Endothelial cell (in vitro differentiated cells): ENCODE measurements around the gene OR8G5. TPM values are rescaled to one million over a fixed set of nuclear protein-coding genes. Genes with fewer than 3 reads are reported as not detected.

Source experiments
- DNase-seq: peaks from one replicate; pipeline ENCODE4 v3.0.0; 2021; ENCODE audit warnings: low spot score
- H3K27ac Mint-ChIP-seq: one replicate; pipeline ENCODE4 v1.8.0; 2021; ENCODE audit warnings: mixed read lengths, inconsistent platforms; ENCODE audit not compliant: unreplicated experiment
- H3K27me3 Mint-ChIP-seq: one replicate; pipeline ENCODE4 v1.8.0; 2021; ENCODE audit warnings: mild to moderate bottlenecking, moderate library complexity, mixed read lengths, inconsistent platforms; ENCODE audit not compliant: unreplicated experiment
- H3K36me3 Mint-ChIP-seq: one replicate; pipeline ENCODE4 v1.8.0; 2021; ENCODE audit warnings: mild to moderate bottlenecking, low read depth, mixed read lengths, inconsistent platforms; ENCODE audit not compliant: unreplicated experiment
- H3K4me1 Mint-ChIP-seq: one replicate; pipeline ENCODE4 v1.8.0; 2021; ENCODE audit warnings: mild to moderate bottlenecking, mixed read lengths, inconsistent platforms; ENCODE audit not compliant: unreplicated experiment
- H3K4me3 Mint-ChIP-seq: one replicate; pipeline ENCODE4 v1.8.0; 2021; ENCODE audit warnings: mild to moderate bottlenecking, mixed read lengths, inconsistent platforms; ENCODE audit not compliant: unreplicated experiment
- H3K9me3 Mint-ChIP-seq: one replicate; pipeline ENCODE4 v1.8.0; 2021; ENCODE audit warnings: mixed read lengths, inconsistent platforms; ENCODE audit not compliant: unreplicated experiment
- total RNA-seq: library from RNA; stranded (reverse); fragmentation: NEBNext Ultra II Directional; extraction: Animal tissue kit (Norgen Biotek cat#: 25700); gene quantifications from one replicate; pipeline ENCODE4 v1.2.1, GENCODE V29; 2021; ENCODE audit not compliant: unreplicated experiment
- TF ChIP-seq, protein P1 (sequence below): fragments of 200-600 bp; sonication (generic); IDR thresholded peaks from one replicate; pipeline ENCODE4 v1.5.0; 2021; ENCODE audit warnings: antibody characterized with exemption; ENCODE audit not compliant: unreplicated experiment

Gene OR8G5
- total RNA-seq, 1 donor from 2014 or later, result 0.18 TPM

DNA sequence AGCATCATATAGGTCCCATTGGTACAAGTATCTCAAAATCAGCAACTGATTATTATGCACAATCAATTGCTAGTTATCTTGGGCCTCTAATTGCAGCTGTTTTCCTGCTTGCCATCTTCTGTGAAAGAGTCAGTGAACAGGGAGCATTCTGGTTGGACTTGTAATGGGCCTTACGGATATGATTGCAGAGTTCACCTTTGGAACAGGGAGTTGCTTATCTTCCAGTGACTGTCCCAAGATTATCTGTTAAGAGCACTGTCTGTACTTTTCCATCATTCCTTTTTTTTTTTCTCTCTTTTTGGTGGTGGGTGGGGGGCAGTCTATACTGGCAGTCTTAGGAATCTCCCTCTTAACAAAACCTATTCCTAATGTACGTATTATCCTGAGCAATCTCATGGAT is 17.8 kb downstream of the OR8G5 start:
- TF ChIP-seq, protein P1, sequence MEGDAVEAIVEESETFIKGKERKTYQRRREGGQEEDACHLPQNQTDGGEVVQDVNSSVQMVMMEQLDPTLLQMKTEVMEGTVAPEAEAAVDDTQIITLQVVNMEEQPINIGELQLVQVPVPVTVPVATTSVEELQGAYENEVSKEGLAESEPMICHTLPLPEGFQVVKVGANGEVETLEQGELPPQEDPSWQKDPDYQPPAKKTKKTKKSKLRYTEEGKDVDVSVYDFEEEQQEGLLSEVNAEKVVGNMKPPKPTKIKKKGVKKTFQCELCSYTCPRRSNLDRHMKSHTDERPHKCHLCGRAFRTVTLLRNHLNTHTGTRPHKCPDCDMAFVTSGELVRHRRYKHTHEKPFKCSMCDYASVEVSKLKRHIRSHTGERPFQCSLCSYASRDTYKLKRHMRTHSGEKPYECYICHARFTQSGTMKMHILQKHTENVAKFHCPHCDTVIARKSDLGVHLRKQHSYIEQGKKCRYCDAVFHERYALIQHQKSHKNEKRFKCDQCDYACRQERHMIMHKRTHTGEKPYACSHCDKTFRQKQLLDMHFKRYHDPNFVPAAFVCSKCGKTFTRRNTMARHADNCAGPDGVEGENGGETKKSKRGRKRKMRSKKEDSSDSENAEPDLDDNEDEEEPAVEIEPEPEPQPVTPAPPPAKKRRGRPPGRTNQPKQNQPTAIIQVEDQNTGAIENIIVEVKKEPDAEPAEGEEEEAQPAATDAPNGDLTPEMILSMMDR, result no peak
- no peaks in the 10 kb centered on the region for H3K36me3 Mint-ChIP-seq
- no peak for DNase-seq
- H3K27ac Mint-ChIP-seq, result no peak overlapping the region
- no peak overlapping the region for H3K4me3 Mint-ChIP-seq
- no peaks in the 10 kb centered on the region for H3K27me3 Mint-ChIP-seq
- H3K4me1 Mint-ChIP-seq, result peaks cover 6% of the 10 kb centered on the region
- no peaks in the 10 kb centered on the region for H3K9me3 Mint-ChIP-seq

DNA sequence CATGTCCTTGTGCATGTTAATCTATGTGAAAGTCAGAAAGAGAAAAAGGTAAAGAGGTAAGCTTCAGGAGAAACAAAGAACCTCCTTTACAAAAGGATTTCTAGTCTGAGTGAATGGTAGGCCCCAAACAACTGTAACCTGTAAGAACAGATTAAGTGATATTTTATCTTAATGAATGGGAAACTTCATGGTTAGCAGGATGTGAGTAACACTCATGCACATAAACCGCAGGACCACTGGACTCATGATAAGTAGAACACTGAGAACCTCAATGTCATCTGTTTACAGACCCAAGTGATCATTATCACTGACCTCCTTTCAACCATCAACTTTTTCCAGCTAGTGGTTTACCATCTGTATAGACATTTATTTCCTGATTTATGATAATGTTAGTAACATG is 19.9 kb downstream of the OR8G5 start:
- Mint-ChIP-seq H3K9me3 (no peaks in the 10 kb centered on the region), H3K4me1 (peaks cover 1% of the 10 kb centered on the region), H3K27me3 (no peaks in the 10 kb centered on the region), H3K36me3 (no peaks in the 10 kb centered on the region), H3K4me3 (no peak overlapping the region), H3K27ac (no peak overlapping the region)
- DNase-seq, result no peak
- TF ChIP-seq, protein P1, result no peak

DNA sequence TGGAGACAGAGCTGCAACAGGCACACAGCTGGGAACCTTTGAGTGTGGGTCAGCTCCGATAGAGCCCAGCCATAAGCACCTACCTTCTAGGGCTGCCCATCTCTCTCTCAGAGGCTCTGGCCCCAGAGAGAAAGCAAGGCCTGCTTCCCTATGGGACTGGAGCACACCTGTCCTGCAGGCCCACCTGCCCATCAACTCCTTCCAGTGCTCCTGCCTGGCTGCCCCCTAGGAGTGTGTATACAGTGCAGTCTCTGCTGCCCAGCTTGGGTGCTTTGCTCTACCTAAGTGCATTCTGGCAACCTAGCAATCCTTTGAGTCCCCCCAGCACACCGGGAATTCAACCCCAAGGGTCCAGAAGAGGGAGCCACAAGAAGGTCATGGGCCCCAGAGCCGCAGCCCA is 21.0 kb downstream of the OR8G5 start:
- H3K27ac Mint-ChIP-seq, result no peak overlapping the region
- H3K9me3 Mint-ChIP-seq, result no peaks in the 10 kb centered on the region
- no peaks in the 10 kb centered on the region for H3K27me3 Mint-ChIP-seq
- no peaks in the 10 kb centered on the region for H3K36me3 Mint-ChIP-seq
- DNase-seq, result no peak
- H3K4me3 Mint-ChIP-seq, result no peak overlapping the region
- no peaks in the 10 kb centered on the region for H3K4me1 Mint-ChIP-seq
- TF ChIP-seq, protein P1, result no peak

DNA sequence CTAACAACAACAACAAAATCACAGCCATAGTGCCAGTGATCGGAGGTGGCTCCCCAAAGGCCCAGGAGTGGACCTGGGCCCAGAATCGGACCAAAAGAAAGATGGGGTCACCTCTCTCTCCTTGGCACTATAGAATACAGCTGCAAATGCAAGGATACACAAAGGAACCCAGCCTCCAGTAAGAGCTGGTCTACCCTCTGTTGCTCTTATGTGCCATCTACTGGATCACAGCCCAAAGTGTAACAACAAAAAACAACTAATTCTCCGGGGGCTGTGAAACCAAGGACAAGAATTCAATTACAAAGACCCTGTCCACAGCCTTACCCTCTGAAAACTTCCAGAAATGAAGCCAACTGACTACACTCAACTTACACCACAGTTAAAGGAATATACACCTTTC is 21.6 kb downstream of the OR8G5 start:
- no peak overlapping the region for H3K4me3 Mint-ChIP-seq
- H3K4me1 Mint-ChIP-seq, result no peaks in the 10 kb centered on the region
- no peak overlapping the region for H3K27ac Mint-ChIP-seq
- no peaks in the 10 kb centered on the region for H3K36me3 Mint-ChIP-seq
- no peaks in the 10 kb centered on the region for H3K9me3 Mint-ChIP-seq
- no peak for DNase-seq
- no peaks in the 10 kb centered on the region for H3K27me3 Mint-ChIP-seq
- TF ChIP-seq, protein P1, result no peak

DNA sequence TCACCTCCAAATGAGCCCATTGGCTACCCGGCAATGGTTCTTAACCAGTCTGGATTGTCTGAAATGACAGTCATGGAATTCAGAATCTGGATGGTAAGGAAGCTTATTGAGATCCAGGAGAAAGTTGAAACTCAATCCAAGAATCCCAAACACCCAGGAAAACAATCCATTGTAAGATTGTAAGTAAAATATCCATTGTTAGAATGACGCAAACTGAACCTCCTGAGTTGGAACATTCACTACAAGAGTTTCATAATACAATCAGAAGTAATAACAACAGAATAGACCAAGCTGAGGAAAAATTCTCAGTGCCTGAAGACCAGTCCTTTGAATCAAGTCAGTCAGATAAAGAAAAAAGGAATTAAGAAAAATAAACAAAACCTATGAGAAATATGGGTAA is 22.1 kb downstream of the OR8G5 start:
- no peak for DNase-seq
- Mint-ChIP-seq H3K9me3 (no peaks in the 10 kb centered on the region), H3K4me1 (no peaks in the 10 kb centered on the region), H3K27me3 (no peaks in the 10 kb centered on the region), H3K27ac (no peak overlapping the region), H3K36me3 (no peaks in the 10 kb centered on the region), H3K4me3 (no peak overlapping the region)
- TF ChIP-seq, protein P1, result no peak
